AG08395 (cell line): ENCODE results near the gene HIF1A.
A peak's percentile ranks its signal among the peaks of the same experiment; 100 is the strongest.
"Not testable (repeated sequence)": the region's sequence is repeated elsewhere in the genome, so short reads cannot be mapped to it uniquely, and the experiment has no call there.

ENCODE experiments used
- DNase-seq: peaks from one replicate; pipeline ENCODE4 v3.0.0; 2012; ENCODE audit warnings: mixed read lengths, low spot score

HIF1A gene

DNA sequence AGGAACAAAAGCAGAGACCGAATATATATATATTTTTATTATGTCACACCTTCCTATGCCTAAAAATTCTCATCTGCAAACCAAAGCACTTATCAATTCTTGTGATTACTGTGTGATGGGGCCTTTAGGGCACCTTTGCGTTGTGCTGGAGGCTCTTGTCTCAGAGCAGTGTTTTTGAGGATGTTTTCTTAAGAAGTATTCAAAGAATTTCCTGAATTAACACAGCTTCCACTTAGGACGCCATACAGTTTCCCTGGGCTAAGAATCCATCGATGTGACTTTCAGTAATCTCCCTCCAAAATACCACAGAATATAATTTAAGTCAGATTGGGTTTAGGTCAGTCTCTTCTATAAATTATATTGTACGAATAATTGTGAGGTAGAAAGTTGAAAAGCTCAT, 22.0 kb upstream of the HIF1A start:
- DNase-seq: no peak

DNA sequence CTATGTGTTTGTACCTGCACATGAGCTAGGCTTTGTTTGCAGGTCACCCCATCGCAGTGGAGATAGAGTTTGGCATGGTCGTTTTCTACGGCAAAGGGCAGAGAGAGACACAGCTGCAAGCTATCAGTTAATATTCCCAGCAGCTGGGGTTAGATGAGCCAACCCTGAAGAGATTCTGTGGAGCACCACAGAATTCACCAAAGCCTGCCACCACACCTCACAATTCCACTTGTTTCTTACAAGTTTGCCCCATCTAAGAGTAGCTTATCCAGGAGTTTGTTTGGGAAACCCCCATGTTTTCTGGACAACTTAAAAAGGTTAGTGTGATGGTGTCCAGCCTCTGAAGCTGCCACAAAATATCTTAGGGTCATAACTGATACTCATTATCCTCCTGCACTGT, 20.0 kb upstream of the HIF1A start:
- DNase-seq: no peak

DNA sequence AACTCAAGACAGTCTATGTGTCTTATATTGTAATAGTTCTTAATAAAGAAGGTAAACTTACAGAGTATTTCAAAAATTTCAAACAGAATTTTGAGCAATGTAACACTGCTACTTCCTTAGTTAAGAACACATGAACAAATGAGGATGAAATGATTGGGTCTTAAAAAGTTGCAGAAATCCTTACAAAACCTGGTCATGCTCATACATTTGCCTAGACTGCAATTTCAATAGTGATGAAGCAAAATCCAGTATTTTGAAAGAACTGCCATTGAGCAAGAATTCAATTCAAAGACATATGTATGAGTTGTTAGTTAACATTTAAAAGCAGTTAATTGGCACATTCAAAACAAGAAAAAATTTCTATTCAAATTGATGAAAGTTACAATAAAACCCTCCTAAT, 17.8 kb upstream of the HIF1A start:
- DNase-seq: no peak

DNA sequence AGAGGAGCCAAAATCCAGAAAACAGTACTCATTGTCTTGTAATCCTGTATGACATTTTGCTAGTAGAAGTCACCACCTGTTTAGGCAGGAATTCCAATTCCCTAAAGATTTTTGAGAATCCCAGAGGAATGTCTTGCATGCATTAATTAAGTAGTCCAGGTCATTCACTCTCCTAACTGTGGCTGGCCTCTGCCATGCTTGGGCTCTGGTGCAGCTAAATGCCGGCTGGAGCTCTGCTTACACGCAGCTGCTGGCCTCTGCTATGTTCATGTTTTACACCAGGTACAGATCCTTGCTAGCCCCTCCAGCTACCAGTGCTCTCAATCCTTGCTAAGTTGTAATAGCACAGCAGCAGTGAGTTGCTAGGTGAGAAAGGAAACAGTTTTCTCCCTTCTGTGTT, 16.3 kb upstream of the HIF1A start:
- DNase-seq: no peak

DNA sequence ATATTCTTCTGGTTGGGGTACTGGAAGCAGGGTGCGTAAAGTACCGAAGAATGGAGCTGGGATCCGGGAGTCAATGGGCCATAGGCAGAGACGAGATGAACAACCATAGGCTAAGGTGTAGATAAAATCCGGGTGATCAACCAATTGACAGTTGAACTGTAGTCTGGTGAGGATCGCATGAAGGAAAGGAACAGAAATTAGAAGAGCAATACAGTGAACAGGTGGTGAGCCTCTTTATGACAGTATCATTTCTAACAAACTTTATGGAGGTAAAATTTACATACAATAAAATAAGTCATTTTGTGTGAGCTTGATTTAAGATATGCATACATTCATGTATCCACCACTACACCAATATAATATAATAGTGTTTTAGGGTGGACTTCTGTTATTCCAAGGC, 13.9 kb upstream of the HIF1A start:
- DNase-seq: no peak

DNA sequence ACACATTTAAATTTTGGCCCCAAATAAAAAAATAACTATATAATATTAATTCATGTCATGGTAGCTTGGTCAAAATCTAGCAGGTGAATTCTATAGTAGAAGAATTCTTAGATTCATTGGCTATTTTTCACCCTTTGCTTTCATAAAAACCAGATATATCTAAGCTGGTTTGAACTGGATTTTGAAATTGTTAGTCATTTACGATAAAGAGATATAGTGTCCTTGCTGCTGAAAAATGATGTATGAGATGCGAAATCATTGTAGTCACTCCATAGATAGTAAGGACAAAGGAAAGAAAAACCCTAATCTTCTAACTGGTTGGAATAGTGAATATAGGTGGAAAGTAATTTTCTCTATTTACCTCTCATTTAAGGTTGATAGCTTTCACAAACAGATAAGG, 12.2 kb upstream of the HIF1A start:
- DNase-seq: no peak

DNA sequence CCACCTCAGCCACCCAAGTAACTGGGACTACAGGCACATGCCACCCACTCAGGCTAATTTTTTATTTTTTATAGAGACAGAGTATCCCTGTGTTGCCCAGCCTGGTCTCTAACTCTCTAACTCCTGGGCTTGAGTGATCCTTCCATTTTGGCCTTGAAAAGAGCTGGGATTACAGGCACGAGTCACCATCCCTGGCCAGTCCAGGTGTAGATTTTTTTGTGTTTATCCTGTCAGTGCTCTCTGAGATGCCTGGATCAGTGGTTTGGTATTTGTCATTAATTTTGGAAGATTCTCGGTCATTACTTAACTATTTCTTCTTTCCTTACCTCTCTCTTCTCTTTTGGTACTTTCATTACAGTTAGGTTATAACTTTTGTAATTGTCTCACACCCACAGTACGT, 5.3 kb upstream of the HIF1A start:
- DNase-seq: no peak

DNA sequence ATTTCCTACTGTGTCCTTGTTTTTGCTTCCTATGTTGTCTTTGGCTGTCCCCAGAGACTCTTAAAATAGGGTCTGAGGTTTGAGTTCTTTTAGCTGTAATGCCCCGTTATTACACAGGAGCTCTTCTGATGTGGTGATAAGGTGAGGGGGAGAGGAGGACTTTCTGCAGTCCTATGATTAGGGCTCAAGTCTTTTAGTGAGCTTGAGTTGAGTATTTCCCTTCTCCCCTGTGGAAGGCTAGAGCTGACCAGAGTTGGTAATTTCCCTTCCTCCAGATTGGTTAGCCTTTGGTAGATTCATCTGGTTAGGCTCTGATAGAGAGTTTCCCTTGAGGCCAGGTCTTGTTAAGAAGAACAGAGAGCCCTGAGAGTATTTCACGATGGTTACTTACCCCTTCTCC, 4.3 kb upstream of the HIF1A start:
- no peak for DNase-seq

DNA sequence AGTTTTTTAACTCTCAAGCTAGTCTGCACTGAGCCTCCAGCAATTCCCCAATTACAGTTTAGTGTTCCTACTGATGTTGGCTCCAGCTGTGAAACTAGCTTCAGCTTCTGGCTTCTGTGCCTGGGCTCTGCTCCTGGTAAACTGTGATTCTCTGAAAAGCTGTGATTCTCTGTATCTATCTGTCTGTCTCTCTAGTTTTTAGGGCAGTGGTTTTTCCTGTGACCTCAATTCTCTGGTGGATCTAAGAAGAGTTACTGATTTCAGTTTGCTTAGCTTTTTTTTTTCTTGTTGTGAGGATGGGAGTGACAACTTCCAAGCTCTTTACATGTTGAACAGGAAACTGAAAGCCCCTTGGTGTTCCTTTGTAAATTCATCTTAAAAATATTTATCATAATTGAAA, 3.8 kb upstream of the HIF1A start:
- DNase-seq: no peak

DNA sequence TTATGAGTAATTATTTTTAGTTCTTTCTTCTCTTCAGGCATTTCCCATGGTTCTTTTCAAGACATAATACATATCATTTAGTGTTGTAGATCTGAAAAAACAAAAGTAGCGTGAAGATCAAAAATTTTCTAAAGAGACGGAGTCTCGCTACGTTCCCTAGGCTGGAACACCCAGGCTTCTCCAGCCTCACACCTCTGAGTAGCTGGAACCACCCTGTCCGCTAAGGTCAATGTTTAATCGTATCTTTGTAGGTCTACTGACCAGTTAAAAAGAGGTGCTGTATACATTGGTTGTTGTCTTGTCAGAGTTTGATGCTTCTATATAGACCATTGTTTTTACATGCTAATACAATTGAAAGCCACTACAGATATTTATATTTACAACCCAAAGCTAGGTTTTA, 1.3 kb upstream of the HIF1A start:
- DNase-seq: no peak

DNA sequence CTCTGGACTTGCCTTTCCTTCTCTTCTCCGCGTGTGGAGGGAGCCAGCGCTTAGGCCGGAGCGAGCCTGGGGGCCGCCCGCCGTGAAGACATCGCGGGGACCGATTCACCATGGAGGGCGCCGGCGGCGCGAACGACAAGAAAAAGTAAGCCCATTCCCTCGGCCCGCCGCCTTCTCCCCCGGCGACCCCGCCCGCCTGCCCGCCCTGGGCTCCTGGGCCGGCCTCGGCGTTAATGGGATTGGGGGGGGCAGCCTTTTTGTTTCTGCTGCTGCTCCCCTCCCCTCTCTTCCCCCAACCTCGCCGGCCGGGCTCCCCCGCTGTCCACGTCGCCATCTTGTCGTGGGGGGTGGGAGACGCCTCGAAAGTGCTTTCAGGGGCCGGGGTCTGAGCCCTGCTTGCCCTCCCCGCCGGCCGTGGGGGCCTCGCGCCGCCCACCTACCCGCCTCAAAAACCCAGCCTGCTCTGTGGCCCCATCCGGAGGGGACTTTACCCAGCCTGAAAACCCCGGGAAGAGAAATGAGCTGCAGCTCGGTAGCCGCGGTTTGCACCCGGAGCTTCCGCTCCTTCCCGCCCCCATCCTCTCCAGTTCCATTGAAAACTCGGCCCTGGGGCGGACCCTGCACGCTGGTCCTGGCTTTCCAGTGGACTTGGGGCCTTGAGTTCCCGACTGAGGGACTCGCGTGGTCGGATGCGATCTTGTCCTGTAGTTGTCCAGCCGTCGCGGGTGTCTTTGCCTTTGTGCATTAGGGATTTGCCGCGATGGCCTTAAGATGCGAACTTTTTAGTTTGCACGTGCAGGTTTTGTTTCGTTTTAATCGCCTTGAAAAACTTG, 598 bp downstream of the HIF1A start:
- peak; percentile 29 for DNase-seq

DNA sequence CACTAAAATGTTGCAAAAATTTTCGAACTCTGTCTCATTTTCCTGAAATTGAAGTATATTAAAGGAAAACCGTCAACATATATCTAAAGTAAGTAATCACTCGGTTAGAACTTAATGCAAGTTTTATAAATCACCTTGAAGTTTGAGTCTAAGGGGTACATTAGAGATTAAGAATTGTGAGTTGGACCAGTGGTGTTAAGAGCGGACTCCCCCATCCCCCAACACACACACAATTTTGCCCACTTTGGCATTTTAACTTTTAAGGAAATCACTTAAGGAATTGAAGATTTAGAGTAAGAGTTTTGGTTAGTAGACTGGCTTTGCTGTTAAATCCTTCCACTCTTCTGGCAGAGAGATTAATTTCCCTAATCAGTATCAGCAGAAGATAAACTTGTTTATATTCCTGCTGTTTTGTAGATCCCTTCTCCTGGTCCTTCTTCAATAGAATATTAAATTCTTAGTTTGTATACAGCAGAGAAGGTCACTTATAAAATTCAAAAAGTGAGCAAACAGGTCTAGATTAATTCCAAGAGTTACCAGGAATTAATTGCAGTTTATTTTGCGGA, 1.5 kb downstream of the HIF1A start:
- DNase-seq: no peak

DNA sequence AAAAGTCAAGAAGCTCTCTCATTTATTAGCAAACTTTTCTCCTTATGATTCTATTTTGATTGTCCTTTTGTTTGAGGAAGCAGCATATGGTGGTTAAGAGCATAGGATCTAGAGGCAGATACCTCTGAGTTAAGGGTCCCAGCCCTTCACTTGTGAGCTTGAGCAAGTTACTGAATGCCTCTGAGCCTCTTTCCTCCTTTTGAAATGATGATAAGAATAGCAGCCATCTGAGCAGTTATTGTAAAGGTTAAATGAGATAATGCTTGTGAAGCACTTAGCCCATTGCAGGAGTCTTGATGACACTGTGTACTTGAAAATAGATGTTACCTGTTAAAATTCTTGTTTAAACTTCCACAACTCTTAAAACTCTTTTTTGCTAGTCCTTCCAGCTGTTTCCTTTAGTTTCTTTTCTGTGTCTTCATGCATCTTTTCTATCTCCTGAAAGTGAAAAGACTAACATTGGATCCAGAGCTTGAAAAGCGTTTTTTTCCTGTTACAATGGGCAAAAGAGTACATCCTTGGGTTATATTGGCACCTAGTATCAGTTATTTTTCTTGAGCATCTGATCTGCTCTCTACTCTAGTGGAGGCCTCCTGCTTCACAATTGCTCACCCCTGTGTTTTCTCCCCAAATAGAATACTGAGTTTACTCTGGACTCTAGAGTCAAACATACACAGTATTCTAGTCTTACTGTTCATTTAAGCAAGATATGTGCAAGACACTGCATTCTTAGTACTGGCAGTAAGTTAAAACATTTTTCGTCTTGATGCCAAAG, 3.1 kb downstream of the HIF1A start:
- DNase-seq: no peak

DNA sequence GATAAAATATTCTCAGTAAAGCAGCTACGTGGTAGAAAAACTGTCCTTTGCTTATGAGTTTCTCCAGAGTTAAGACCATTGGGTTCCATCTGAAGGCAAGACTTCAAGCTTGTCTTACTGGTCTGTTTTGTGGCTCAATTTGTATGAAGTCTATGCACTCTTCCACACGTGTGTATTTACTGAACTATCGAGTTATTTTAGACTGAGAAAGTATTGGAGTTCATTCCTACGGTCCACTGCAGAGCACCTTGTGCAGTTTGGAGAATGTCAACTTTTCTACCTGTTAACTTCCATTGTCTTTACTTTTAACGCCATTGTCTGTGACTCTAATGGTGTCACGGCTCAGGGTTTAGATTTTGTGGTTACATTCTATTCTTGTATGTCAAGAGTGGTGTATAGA, 3.7 kb downstream of the HIF1A start:
- DNase-seq: no peak

DNA sequence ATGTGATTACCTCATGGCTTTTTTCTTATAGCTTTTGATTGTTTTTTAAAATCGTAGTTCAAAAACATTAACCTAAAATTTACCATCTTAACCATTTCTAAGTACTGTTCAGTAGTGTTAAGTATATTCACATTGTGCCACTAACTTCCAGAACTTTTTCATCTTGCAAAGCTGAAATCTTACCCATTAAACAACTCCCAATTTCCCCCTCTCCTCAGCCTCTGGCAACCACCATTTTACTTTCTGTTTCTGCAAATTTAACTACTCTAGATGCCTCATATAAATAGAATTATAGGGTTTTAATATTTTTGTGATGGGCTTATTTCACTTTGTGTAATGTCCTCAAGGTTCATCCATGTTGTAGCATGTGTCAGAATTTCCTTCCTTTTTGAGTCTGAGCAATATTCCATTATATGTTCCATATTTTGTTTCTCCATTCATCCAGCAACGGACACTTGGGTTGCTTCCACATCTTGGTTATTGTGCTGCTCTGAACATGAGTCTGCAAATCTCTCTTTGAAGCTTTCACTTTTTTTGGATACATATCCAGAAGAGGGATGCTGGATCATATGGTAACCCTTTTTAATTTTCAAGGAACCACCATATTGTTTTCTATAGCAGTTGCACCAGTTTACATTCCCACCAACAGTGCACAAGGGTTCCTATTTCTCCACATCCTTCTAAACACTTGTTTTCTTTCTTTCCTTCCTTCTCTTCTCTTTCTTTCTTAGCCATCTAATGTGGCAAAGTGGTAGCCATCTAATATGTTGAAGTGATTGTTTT, 5.0 kb downstream of the HIF1A start:
- no peak for DNase-seq

DNA sequence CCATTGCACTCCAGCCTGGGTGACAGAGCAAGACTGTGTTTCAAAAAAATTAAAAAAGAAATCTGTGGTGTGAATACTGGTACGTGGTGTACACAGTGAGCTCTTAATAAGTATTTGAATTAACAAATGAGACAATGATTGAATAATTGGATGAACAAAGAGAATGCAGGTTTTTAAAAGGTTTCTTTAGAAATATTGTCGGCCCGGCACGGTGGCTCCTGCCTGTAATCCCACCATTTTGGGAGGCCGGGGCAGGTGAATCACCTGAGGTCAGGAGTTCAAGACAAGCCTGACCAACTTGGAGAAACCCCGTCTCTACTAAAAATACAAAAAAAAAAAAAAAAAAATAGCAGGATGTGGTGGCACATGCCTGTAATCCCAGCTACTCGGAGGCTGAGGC, 6.6 kb downstream of the HIF1A start:
- no peak for DNase-seq

DNA sequence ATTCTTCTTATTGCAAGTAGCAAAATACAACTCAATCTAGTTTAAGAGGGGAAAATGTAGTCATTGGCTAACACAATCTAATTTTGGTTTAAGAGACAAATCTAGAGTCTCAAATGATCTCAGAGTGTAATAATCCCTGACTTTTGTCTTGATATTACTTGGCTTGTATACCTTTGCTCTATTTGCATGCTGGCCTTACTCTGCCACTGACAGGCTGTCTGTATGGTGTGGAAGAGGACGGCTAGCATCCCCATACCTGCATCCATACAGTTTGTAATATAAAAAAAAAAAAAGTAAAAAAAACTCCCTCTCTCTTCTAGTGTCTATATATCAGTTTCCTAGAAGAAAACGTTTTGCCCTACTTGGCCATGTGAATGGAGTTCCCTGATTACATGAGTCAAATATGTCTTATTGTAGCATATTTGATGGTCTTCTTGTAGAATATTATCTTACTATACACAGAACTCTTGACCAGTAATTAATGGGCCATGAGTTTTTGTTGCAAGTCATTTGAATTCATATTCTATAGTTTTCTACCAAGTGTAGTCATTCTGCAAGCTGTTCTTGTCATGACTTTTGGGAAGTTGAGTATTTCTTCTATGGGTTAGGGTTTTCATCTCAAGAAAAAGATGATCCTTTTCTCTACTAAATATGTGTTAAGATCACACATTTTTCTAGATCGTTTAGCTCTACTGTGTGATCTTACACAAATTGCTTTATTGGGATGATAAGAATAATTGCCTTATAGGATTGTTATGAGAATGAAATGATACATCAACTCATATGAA, 8.2 kb downstream of the HIF1A start:
- no peak for DNase-seq

DNA sequence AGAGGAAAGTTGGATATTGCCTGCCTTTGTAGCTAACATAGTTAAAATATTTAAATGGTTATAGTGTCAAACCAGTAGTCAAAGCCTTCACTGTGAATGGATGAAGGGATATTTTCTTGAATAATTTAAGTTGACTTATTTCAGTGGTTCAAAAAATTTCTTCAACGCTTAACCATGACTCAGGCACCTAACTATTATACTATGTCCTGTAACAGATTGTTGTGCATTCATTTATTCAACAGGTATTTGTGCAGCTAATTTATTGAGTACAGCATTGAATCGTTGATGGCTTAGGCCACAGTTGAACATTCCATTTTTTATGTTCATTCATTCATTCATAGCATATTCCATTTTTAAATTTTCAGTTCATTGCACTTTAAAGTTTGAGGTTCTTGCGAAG, 9.2 kb downstream of the HIF1A start:
- DNase-seq: no peak

DNA sequence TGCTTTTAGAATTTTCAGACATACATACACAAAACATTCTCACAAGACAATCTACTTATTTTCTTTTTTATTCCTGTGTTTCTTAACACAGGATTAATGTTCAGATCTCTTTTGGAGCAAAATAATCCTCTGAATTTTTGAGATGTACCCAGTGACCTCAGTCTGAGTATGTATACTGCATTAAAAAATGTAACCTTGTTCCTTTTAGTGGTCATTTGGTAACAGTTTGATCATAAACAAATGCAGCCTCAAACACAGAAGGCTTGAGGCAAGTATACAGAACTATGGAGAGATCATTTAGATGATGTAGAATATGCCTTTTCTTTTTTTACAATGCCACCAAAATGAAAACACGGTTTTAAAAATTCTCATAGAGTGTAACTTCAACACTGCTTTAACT, 9.7 kb downstream of the HIF1A start:
- no peak for DNase-seq

DNA sequence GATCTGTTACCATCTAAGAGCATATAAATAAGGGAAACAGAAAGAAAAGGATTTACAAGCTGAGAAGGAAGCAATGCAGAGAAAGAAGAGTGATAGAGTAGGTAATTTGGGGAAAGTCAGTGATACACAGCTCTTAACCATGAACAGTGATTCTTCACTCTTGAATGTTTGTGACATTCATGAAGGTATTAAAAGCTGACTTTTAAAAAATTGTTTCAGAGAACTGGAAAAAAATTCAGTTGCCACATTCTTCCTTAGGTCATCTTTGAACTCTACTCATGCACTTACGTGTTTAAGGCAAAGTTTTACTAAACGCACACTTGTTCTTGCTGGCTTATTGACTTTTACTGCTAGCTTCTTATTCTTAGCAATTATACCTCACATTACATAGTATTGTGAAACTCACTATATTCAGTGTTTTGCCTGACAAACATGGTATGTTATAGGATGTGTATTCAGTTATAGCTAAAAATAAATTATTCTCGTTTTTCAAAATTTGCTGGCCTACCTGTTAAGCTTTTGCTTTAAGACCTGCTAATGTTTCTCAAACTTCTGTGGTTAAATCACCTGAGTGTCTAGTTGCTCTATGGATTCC, 10.9 kb downstream of the HIF1A start:
- no peak for DNase-seq

DNA sequence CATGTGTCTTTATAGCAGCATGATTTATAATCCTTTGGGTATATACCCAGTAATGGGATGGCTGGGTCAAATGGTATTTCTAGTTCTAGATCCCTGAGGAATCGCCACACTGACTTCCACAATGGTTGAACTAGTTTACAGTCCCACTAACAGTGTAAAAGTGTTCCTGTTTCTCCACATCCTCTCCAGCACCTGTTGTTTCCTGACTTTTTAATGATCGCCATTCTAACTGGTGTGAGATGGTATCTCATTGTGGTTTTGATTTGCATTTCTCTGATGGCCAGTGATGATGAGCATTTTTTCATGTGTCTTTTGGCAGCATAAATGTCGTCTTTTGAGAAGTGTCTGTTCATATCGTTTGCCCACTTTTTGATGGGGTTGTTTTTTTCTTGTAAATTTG, 12.5 kb downstream of the HIF1A start:
- not testable (repeated sequence) for DNase-seq
